Stimulated activated CD4-positive, alpha-beta T cell treated with anti-CD3 and anti-CD28 coated beads, Interleukin-1b, Interleukin-23, amount 100 ng/mL, for 1 hour (primary cell): Measurements from ENCODE around the gene ERCC5.

Source experiments
- DNase-seq, 2 donors: peaks; one replicate each; pipeline ENCODE4 v3.0.0-alpha.2; 2020; ENCODE audit warnings: low read depth in 2 of 2

The ERCC5 gene

DNA sequence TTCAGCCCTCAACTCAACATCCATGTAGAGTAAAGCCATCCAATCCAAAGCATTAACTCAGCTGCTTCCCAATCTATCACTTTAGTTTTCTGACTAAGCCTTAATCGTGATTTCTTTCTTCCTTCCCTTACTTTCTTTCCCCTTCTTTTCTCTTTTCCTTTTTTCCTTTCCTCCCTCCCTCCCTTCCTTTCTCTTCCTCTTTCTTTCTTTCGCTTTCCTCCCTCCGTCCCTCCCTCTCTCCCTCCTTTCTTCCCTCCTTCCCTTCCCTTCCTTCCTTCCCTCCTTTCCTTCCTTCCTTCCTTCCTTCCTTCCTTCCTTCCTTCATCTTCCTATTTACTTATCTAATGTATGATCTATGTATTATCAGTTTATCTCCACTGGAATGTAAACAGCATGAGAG lies 71.2 kb downstream of the ERCC5 start:
- no peak for DNase-seq

DNA sequence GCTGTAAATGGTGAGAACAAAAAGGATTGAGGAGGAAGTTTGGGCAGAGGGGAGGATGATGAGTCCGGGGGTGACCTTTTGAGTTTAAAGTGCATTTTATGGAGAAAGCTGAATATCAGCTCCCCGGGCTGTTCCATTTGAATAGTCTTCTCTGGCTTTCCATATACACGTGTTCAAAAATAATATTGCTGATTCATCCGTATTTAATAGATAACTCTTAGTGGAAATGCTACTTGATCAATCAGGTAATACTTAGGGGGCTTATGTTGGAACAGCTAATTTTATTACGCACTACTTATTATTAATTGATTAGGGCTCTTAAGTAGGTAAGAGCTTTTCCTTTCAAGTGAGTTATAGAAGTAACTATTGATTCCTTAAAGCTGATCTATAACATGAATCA lies 76.4 kb downstream of the ERCC5 start:
- DNase-seq = no peak
